Fibroblast of the aortic adventitia (primary cell): ENCODE results near the gene FUT9. TPM values are rescaled to one million over a fixed set of nuclear protein-coding genes. Genes with fewer than 3 reads are reported as not detected.

ENCODE experiments used
- DNase-seq: peaks from one replicate; pipeline ENCODE4 v3.0.0-alpha.2; 2010; ENCODE audit warnings: low read depth
- H3K4me3 ChIP-seq: 2 replicates; pipeline ENCODE4 v1.5.1; 2011; ENCODE audit warnings: low read depth, mild to moderate bottlenecking, control low read depth, low read length, moderate library complexity
- total RNA-seq: library from RNA; depleted of rRNA; stranded (reverse); fragments of >200 nt; gene quantifications from 2 replicates; pipeline ENCODE4 v1.2.3, GENCODE V29; 2012; ENCODE audit warnings: low replicate concordance
- TF ChIP-seq, protein P1 (sequence below): IDR thresholded peaks from 2 replicates; pipeline ENCODE4 v1.5.1; 2011; ENCODE audit warnings: mild to moderate bottlenecking, low read length, control low read depth, inconsistent platforms; ENCODE audit not compliant: insufficient read depth

Gene FUT9
- total RNA-seq, 1 donor, result under 0.01 TPM

DNA sequence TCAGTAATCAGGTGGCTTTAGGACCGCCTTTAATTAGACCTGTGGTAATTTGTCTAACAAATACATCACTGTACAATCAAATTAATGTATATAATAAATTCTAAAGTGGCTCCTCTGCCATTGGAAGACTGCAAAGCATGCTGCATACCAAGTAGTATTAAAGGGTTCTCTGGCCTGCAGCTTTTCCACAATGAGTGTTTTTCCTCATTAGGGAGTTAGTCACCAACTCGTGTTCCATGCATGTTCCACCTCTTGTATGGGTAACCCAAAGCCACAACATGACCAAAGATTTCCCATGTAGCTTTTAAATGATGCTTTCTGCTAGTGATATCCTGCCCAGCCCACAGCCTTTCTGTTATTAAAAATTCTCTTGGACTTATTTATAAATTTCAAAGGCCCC lies 218.7 kb downstream of the FUT9 start:
- no peak for DNase-seq
- H3K4me3 ChIP-seq, result no peak overlapping the region
- TF ChIP-seq, protein P1, sequence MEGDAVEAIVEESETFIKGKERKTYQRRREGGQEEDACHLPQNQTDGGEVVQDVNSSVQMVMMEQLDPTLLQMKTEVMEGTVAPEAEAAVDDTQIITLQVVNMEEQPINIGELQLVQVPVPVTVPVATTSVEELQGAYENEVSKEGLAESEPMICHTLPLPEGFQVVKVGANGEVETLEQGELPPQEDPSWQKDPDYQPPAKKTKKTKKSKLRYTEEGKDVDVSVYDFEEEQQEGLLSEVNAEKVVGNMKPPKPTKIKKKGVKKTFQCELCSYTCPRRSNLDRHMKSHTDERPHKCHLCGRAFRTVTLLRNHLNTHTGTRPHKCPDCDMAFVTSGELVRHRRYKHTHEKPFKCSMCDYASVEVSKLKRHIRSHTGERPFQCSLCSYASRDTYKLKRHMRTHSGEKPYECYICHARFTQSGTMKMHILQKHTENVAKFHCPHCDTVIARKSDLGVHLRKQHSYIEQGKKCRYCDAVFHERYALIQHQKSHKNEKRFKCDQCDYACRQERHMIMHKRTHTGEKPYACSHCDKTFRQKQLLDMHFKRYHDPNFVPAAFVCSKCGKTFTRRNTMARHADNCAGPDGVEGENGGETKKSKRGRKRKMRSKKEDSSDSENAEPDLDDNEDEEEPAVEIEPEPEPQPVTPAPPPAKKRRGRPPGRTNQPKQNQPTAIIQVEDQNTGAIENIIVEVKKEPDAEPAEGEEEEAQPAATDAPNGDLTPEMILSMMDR, result no peak

DNA sequence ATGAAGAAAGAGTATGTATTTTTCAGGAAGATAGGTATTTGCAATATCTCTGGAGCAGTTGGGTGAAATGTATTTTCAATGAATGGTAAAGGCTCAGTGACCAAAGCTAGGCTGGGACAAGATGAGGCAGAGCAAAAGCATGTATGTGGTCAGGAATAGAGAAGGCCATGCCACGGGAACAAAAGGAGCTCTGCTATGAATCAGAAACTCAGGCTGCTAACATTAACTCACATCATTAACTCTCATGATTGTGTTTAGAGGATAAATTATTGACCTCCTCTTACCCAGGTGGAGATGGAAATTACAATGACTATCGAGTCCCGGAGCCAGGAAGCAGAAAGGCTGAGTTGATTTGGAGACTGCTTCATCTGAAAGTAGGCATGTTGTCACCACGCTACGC lies 220.2 kb downstream of the FUT9 start:
- no peak overlapping the region for H3K4me3 ChIP-seq
- TF ChIP-seq, protein P1, result no peak
- no peak for DNase-seq

DNA sequence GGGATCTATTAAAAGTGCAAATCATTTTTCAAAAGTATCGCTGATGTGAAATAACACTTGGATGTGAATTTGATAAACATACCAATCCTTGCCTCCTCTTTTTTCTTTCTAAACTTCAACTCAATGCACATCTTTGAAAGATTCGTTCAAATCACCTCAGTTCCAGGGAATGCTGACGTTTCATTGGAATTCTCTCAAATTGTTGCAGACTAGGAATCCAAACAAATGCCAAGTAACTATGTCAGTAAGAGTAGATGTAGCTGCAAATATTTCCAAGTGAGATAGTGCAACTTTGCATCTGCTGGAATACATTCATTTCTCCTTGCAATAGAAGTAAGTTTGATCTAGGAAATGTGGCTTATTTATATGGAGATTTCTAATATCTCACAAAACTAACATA lies 220.7 kb downstream of the FUT9 start:
- no peak for DNase-seq
- H3K4me3 ChIP-seq, result no peak overlapping the region
- TF ChIP-seq, protein P1, result no peak

DNA sequence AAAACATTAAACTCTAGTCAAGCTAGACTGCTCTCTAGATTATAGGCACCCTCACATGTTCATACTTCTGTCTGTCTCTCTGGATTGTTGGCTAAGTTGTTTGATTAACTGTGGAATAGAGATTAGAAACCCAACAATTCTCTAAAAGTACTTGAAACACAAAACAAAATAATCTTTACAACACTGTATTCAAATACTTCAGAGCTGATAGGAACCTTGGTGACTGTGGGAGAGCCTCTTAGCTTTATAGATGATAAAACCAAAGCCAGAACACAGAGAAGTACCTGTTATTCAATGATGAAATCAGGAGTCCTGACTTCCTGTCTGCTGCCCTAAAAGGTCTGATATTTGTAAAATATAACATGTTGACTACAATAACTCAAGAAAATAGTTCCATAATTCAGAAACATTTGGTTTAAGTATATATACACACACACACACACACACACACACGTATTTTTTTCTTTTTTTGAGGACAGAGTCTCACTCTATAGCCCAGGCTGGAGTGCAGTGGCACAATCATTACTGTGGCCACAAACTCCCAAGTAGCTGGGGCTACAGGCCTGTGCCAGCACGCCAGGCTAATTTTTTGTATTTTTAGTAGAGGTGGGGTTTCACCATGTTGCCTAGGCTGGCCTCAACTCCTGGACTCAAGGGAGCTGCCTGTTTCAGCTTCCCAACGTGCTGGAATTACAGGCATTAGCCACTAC lies 222.0 kb downstream of the FUT9 start:
- DNase-seq, result no peak
- no peak overlapping the region for H3K4me3 ChIP-seq
- TF ChIP-seq, protein P1, result no peak

DNA sequence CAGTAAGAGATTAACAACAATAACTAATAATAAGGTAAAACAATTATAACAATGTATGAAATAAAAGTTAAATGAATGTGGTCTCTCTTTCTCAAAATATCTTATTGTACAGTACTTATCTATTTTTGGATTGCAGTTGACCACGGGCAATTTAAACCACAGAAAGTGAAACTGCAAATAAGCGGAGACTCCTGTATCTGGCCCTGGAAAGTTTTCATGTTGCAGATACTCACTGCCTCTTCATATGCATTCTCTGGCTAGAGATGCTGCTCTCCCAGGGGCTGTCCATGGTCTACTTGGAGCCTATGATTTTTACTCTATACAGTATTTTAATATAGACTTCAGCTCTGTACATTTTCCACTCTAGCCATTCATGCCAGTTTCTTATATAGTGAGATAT lies 230.8 kb downstream of the FUT9 start:
- no peak overlapping the region for H3K4me3 ChIP-seq
- TF ChIP-seq, protein P1, result no peak
- no peak for DNase-seq

DNA sequence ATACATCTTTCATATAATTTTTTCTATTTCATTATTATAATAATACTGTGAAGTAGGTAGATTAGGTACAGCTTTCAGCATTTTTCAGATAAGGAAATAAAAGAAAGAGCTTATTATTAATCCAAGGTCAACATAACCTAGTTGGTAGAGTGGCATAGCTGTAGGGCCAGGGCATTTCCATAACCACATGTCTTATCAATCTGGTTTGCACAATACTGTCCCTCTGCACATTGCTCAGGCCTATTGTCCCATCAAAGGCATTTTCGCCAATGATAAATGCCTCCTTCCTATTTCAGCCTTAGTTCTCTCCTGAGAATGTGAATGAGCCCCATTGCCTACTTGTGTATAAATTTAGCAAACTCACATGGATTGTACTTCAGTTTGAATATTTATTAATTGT lies 234.0 kb downstream of the FUT9 start:
- H3K4me3 ChIP-seq, result no peak overlapping the region
- DNase-seq, result no peak

More for the DNA sequence above, 234.0 kb downstream of the FUT9 start:
- TF ChIP-seq, protein P1, result no peak
